Measurements from ENCODE around the gene HHIPL1. TPM values are rescaled to one million over a fixed set of nuclear protein-coding genes. Genes with fewer than 3 reads are reported as not detected.

The HHIPL1 gene
- total and polyA plus RNA-seq, 2 of the 8 experiments (the other 6 are each of a cell fraction or from before 2014, with no cell fraction given) = 1.5 to 2.6 TPM

DNA sequence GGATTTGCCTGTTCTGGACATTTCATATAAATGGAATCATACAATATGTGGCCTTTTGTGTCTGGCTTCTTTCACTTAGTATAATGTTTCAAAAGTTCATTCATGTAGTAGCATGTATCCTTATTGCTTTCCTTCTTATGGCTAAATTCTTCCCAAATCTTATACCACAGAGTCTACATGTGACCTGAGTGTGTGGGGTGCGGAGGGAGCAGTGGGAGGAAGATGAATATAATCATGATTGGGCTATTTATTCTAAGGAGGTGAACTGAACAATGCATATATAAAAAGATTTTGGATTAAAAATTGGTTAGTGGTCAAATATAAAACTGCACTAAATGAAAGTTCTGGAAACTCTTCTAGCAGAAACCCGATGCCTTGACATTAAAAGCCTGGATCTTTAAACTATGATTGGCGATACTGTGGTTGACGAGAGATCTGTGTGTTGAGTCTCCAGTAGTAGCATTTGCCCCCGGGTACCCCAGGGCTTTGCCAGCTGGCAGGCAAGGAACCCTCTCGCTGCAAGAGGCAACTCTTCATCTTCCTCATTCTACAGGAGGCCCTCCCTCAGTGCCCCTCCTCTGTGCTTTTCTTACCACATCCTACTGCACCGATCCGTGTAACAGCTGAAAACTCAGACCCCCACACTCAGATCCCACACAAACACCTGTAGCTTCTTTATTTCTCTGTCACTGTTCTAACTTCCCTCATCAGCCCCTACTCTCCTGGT lies 41.8 kb downstream of the HHIPL1 start (continued):
- TF ChIP-seq CHD7 (IDR thresholded peaks at IDR 0.05; ENCODE audit: insufficient replicate concordance, low read length) = no peak
- TF ChIP-seq TAF7 (optimal IDR thresholded peaks at IDR 0.05; ENCODE audit: borderline replicate concordance, low read depth, low read length) = no peak
- TF ChIP-seq ZNF274 (IDR thresholded peaks at IDR 0.05; ENCODE audit: borderline replicate concordance, extremely low read depth, low read length) = no peak
- no peak for TF ChIP-seq ATF2 (IDR thresholded peaks at IDR 0.05; ENCODE audit: low read length)
- no peak for TF ChIP-seq KDM5A (IDR thresholded peaks at IDR 0.05; ENCODE audit: low read length)
- no peak for TF ChIP-seq HDAC2 (IDR thresholded peaks at IDR 0.05; ENCODE audit: borderline replicate concordance in 1 of 2, low read depth in 2 of 2, low read length in 2 of 2)
- TF ChIP-seq TBP (IDR thresholded peaks at IDR 0.05; ENCODE audit: low read depth, low read length) = no peak
- TF ChIP-seq CEBPB (IDR thresholded peaks at IDR 0.05; ENCODE audit: low read depth, low read length) = no peak

All from H1 (cell line).